Glomerular endothelial cell (primary cell): ENCODE data around the gene SNAPIN. TPM values are rescaled to one million over a fixed set of nuclear protein-coding genes. Genes with fewer than 3 reads are reported as not detected.

ENCODE experiments used
- DNase-seq: peaks from one replicate; pipeline ENCODE4 v3.0.0-alpha.2; 2011; ENCODE audit warnings: low read depth, low spot score; ENCODE audit errors: extremely low read depth
- total RNA-seq: library from RNA; depleted of rRNA; stranded (reverse); fragments of >200 nt; gene quantifications from 2 replicates; pipeline ENCODE4 v1.2.3, GENCODE V29; 2015

The SNAPIN gene
- total RNA-seq, 1 donor from 2014 or later, result 41.4 TPM

DNA sequence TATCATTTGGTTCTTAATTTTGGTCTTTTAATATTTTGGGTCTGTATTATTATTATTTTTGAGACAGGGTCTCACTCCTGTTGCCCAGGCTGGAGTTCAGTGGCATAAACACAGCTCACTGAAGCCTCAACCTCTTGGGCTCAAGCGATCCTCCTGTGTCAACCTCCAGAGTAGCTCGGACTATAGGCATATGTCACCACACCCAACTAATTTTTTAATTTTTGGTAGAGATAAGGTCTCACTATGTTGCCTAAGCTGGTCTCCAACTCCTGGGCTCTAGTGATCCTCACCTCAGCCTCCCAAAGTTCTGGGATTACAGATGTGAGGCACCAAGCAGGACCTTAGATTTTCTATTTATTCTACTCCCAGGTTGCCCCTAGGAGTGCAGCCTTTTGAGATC is 15.0 kb downstream of the SNAPIN start:
- DNase-seq, result no peak

DNA sequence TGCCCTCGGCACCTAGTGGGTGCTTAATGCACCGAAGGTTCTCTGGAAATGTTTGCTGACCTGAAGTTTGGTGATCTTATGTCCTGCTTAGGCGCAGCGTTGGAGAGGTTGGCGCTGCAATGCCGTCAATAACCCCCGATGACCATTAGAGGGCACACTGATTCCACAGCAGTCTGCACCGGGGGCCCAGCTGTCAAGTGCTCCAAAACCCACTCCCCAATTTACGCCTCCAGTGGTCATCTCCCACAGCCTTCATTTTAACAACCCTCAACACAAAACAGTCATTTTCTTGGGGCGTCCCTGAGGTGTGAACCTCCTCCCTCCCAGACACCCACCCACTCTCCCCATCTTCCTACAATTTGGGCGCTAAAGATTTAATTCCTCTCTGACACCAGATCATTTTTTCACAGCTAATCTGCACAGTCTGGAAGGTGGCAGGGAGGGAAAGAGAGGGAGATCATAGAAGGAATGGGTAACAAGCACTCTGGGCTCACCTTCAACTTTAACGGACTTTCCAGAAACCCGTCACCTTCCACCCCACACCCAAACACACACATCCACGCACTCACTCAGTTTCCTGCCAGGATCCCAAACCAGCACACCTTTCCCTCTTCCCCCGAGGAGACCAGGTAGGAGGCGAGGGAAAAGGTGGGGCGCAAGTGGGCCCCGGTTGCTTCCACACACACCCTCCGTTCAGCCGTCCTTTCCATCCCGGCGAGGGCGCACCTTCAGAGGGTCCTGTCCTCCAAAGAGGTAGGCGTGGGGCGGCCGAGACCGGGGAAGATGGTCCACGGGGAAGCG is 19.4 kb downstream of the SNAPIN start:
- DNase-seq, result peak; percentile 51

DNA sequence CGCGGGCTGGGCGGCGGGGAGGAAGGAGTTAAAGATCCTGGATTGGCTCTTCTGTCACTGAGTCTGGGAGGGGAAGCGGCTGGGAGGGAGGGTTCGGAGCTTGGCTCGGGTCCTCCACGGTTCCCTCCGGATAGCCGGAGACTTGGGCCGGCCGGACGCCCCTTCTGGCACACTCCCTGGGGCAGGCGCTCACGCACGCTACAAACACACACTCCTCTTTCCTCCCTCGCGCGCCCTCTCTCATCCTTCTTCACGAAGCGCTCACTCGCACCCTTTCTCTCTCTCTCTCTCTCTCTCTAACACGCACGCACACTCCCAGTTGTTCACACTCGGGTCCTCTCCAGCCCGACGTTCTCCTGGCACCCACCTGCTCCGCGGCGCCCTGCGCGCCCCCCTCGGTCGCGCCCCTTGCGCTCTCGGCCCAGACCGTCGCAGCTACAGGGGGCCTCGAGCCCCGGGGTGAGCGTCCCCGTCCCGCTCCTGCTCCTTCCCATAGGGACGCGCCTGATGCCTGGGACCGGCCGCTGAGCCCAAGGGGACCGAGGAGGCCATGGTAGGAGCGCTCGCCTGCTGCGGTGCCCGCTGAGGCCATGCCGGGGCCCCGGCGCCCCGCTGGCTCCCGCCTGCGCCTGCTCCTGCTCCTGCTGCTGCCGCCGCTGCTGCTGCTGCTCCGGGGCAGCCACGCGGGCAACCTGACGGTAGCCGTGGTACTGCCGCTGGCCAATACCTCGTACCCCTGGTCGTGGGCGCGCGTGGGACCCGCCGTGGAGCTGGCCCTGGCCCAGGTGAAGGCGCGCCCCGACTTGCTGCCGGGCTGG is 20.2 kb downstream of the SNAPIN start, which contains the start of gene NPR1:
NPR1 (plus strand) TSS at position 170 of the 818 bp plus-strand sequence; CDS start at position 591, 421 bp downstream.
- DNase-seq, result no peak

DNA sequence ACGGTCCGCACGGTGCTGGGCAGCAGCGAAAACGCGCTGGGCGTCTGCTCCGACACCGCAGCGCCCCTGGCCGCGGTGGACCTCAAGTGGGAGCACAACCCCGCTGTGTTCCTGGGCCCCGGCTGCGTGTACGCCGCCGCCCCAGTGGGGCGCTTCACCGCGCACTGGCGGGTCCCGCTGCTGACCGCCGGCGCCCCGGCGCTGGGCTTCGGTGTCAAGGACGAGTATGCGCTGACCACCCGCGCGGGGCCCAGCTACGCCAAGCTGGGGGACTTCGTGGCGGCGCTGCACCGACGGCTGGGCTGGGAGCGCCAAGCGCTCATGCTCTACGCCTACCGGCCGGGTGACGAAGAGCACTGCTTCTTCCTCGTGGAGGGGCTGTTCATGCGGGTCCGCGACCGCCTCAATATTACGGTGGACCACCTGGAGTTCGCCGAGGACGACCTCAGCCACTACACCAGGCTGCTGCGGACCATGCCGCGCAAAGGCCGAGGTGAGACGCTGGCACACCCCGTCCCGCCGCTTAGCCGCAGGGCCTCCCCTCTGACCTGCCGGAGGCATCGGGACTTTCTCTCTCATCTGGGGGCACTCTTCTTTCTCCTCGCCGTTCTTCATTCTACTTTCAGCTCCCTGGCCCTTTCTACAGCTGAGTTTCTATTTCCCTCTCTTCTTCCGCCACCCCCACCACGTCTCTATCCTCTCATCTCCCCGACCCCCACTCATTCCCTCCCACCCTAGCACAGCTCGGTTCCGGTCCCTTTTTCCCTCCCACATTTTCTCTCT is 21.0 kb downstream of the SNAPIN start:
- no peak for DNase-seq

DNA sequence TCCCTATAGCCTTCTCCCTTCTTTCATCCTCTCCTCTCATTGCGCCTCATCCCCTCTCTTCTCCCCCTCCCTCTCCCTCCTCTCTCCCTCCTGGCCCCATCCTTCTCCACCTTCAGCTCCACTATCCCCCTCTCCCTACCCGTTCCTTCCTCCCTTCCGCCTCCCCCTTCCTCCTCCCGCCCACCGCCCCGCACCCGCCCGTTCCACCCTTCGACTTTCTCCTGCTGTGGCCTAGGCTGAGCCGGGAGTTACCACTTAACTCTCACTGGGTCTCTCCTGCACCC is 21.6 kb downstream of the SNAPIN start:
- no peak for DNase-seq

DNA sequence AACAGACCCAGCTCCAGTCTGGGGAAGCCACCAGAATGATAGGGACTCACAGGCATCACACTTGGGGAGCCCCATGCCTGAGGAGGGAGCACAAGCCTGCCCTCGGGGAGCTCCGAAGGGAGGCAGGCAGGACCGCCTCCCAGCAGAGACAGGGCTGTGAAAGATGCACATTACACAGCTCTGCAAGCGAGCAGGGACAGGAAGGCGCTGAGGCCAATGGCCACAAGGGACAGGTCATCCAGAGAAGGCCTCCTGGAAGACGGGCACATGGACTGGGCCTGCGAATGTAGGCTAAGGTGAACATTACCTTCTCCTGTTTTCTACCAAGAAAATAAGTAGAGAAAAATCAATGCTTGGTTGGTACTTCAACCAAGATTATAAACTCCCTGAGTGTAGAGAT is 24.2 kb downstream of the SNAPIN start:
- no peak for DNase-seq

DNA sequence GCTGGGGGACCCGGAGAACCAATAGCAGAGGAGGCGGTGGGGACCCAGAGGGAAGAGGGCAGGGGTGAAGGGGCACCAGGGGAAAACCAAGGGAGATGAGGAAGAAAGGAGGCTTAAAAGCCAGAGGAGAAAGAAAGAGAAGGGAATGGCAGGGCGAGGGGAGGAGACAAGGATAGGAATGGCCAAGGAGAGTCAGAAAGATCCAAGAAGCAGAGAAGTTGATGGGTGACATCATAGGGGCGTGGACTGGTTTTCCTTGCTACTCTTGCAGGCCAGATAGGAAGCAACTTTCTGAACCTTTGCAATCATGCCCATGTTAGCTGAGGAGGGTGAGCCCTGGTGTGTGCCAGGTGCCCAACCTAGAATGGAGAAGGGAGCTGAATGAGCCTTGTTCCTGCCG is 25.4 kb downstream of the SNAPIN start:
- no peak for DNase-seq

DNA sequence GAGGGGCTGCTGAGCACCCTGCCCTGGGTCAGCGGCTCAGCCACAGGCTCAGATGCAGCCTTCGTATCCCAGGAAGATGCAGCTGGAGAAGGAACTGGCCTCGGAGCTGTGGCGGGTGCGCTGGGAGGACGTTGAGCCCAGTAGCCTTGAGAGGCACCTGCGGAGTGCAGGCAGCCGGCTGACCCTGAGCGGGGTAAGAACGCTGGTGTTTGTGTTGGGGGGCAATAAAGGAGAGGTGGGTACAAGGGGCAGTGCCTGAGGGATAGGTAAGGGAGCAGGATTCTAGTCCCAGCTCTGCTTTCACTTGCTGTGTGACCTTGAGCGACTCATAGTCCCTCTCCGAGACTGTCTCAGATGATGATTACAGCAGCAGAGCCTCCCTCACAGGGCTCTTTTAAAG is 26.4 kb downstream of the SNAPIN start:
- DNase-seq, result no peak

DNA sequence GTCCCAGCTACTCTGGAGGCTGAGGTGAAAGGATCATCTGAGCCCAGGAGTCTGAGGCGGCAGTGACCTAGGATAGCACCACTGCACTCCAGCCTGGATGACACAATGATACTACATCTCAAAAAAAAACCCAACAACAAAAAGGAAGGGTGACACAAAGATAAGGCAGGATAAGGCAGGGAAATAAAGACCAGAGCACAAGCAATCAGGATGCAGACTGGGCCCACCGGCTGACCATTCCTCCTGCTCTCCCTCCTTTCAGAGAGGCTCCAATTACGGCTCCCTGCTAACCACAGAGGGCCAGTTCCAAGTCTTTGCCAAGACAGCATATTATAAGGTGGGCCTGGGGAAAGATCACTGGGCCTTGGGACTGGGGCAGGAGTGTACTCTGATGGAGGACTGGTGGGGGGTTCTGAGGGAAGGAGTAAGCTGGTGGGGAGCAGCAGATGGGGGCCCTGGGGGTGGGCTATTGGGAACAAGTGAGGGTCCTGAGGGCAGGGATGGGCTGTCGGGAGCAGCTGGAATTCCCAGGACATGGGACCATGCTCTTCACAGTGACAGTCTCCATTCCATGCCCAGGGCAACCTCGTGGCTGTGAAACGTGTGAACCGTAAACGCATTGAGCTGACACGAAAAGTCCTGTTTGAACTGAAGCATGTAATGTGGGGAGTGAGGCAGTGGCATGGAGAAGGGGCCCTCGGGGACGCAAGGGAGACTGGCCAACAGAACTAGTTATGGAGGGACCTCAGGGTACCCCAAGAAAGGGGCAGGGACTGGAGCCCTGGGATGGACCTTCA is 27.2 kb downstream of the SNAPIN start:
- DNase-seq, result no peak

DNA sequence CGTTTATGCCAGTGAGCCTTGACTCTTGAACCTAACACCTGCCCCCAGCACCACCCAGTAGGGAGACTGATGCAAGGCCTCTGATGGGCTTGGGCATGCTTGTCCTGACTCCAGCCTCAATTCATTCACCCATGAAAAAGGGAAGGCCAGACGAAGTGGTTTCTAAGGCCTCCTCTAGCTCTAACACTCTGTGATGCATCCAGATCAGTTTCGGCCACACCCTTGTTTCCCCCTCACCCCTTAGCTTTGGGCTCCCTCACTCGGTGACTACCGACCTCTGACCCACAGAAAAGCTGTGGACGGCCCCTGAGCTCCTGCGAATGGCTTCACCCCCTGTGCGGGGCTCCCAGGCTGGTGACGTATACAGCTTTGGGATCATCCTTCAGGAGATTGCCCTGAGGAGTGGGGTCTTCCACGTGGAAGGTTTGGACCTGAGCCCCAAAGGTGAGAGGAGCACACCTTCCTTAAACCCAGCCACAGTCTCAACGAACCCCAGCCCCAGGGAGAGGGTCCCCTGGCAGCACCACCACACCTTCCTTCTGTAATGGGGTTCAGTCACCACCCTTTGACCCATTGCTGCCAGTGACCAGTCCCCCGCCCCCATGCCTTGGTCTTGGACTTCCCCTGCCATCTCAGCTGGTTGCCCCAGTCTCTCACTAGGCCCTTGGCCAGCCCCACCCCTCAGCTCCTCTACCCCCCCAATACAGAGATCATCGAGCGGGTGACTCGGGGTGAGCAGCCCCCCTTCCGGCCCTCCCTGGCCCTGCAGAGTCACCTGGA is 29.0 kb downstream of the SNAPIN start:
- no peak for DNase-seq

DNA sequence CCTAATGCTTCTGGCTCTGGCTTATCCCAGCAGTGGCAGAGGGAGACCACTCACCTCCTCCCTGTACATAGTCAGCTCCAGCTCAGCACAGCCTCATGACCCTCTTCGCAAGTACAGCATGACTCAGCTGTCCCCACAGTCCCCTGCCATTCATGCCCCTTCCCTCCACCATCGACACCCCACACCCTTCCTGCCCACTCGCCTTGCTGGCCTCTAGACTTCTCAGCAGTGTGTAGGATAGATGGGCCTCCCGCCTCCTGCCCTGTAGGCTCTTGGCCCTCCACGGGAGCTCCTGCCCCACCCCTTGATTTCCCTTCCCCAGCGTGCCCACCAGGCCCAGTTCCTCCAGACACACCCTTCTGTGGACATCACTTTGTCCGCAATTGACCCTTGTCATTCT is 29.8 kb downstream of the SNAPIN start:
- no peak for DNase-seq

DNA sequence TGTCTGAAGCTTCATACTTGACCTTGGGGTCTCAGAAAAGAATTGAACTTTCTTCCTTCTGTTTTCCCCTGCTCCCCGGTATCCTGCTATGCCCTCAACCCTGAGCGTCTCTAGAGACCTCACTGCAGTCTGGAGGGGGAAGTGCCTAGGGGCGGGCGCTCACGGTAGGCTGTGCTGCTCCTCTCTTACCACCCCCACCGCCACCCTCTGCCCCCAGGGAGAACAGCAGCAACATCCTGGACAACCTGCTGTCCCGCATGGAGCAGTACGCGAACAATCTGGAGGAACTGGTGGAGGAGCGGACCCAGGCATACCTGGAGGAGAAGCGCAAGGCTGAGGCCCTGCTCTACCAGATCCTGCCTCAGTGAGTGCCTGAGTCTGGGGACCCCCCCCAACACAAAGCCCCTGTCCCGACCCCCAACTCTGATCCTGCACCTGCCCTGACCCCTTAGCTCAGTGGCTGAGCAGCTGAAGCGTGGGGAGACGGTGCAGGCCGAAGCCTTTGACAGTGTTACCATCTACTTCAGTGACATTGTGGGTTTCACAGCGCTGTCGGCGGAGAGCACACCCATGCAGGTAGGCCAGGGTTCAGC is 30.3 kb downstream of the SNAPIN start:
- DNase-seq, result no peak

DNA sequence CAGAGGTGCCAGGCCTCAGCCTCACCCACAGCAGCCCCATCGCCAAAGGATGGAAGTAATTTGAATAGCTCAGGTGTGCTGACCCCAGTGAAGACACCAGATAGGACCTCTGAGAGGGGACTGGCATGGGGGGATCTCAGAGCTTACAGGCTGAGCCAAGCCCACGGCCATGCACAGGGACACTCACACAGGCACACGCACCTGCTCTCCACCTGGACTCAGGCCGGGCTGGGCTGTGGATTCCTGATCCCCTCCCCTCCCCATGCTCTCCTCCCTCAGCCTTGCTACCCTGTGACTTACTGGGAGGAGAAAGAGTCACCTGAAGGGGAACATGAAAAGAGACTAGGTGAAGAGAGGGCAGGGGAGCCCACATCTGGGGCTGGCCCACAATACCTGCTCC is 35.0 kb downstream of the SNAPIN start:
- DNase-seq, result no peak

DNA sequence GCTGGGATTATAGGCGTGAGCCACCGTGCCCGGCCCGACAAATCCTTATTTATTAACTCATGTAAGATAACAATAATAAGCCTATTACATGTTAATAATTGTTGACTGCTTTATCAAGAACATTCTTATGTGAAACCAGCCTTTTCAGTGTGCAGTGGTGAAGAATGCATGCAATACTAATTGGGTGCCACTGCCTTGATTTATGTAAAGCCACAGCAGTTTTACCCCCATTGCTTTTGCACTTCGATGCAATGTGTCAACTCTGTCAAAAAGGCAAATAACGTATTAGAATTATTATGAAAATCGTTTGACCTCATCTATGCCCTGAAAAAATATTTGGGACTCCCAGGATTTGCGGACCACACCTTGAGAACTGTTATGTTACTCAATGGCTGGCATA is 38.2 kb downstream of the SNAPIN start:
- DNase-seq, result no peak

DNA sequence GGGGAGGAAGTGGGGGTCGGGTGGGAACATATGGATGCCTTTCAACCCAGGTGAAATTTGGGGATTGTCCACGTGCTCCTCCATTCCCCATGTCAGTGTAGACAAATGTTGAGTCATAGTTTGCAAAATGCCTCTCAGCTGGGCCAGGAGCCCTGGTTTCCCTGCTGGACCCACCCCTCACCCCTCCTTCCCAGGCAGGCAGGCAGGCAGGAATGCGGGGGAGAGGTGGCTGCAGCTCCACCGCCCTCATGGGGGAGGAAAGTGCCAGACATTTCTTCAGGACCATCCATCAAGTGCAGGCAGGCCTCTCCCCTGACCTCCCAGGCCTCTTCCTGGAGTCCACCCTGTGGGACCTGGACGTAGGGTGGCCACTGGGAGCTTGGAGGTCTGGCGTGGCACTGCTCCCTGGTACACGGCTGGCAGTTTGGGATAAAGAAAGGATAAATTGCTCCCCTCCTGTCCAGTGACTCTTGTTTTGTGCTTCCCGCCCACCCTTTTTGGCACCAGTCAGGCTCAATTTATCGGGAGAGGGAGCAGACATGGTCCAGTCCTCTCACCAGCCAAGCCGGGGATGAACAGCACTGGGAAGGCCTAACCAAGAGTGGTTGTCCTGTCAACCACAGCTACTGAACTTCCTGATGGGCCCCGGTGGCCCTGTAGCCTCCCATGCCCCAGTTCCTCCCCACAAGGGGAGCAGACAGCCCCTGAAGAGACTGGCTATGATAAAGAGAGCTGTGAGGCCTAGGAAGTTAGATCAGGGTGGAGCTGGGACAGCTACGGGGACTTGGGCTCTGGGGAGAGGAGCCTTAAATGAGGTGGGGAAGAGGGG is 38.9 kb downstream of the SNAPIN start:
- DNase-seq, result no peak

DNA sequence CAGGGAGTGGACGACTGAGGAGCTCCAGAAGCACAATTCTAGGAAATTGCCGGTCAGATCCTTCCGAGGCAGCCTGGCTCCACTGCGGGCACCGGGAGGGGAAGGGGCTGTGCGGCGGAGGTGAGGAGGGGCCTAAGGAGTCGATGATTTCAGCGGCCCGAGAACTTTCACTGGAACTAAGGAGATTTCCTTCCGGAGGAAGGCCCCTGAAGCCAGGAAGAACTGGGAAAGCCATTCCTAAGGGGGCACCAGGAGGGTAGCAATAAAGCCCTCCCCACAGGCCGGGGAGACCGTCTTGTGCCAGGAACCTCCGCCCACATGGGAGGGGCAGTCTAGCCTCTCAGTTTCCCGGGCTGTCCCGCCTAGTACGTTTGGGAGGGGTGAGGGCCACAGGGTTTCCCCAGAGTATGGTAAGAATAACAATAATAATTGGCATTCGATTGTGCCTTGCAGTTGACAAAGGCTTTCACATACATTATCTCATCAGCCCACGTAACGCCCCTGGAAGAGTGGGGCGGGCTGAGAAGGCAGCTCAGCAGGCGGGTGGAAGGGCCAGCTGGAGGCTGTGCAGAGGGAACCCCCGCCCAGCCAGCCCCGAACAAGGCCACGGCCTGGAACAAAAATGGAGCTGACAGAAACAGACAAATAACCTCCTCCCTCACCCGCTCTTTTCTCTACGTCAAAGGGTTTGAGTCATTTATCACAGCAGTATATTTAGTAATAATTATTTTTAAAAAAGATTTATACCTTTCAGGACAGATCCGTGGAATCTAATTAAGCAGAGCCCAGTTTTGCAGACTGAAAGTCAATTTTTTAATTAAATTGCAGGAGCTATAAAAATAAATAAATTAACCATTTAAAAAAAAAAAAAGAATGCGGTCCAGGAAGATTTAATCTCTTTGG is 39.8 kb downstream of the SNAPIN start:
- DNase-seq, result peak; percentile 67

DNA sequence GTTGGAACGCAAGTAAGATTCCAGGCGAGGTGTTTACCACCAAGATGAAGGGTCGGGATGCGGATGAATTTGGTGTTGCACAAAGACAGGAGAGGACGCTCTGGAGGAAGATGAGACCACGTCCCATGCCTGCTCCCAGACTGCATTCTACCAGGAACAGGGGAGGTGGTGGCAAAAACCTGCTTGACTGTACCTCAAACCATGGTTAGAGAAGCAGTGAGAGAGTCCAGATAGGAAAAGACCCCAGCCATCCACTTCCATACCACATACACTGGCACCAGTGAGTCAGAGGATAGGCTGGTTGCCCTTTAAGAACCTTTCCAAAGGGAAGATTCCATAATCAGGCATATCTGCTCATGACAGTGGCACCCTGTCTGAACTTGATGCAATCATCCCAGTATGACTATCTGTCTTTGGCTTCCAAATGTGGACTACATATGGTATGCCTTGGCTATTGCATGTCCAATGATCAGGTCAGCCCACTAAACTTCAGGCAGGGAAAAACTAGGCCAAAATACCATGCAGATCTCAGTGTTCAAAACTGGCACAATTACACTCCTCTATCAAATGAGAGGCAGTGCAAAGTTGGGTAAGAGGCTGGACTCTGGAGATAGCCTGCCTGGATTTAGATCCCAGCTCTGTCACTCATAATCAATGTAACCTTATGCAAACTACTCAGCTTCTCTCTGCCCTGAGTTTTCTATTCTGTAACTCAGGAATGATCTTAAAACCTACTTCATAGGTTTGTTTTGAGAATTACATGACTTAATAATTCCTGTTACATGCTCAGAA is 40.6 kb downstream of the SNAPIN start:
- DNase-seq, result no peak
